GM23248 (cell line): ENCODE measurements around the gene BIRC7.

Source experiments
- EZH2 ChIP-seq: fragments of 200-600 bp; sonication (generic); IDR thresholded peaks from 2 replicates; pipeline ENCODE4 v1.6.1; 2018; ENCODE audit warnings: antibody characterized with exemption, mild to moderate bottlenecking; ENCODE audit not compliant: insufficient read depth, poor library complexity, severe bottlenecking
- EZH2phosphoT487 ChIP-seq: fragments of 200-600 bp; sonication (generic); IDR thresholded peaks from 2 replicates; pipeline ENCODE4 v1.6.1; 2018; ENCODE audit warnings: antibody characterized with exemption, moderate library complexity, mild to moderate bottlenecking, low read depth; ENCODE audit not compliant: insufficient read depth

GRCh38 chr20:63255931-63256704 lies 20.4 kb downstream of the BIRC7 start:
- TF ChIP-seq EZH2phosphoT487 (no peak), EZH2 (no peak)
